ENCODE measurements around the gene PLAAT3. TPM values are rescaled to one million over a fixed set of nuclear protein-coding genes. Genes with fewer than 3 reads are reported as not detected.
"Not testable (repeated sequence)": the region's sequence is repeated elsewhere in the genome, so short reads cannot be mapped to it uniquely, and the experiment has no call there.

Gene PLAAT3
- total and polyA plus RNA-seq, 5 donors: 110 to 158 (median 136) TPM

GRCh38 chr11:63586451-63587166 is 27.6 kb downstream of the PLAAT3 start:
- no peaks in the 10 kb centered on the region for H3K9me3 ChIP-seq (ENCODE audit: control insufficient read depth, low read length)
- H3K27ac ChIP-seq (ENCODE audit: low read length): no peak overlapping the region
- DNase-seq (no peak), ATAC-seq (no peak)
- 93% methylated on average over 6 of the region's 6 CpGs for WGBS
- H3K27me3 ChIP-seq (ENCODE audit: control insufficient read depth, insufficient read depth): no peaks in the 10 kb centered on the region
- H3K4me1 ChIP-seq (ENCODE audit: control insufficient read depth, insufficient read depth, low read length): no peaks in the 10 kb centered on the region
- H3K4me3 ChIP-seq (ENCODE audit: low read length): no peak overlapping the region
- intact Hi-C loops (cut with DNase I): no loop called here

GRCh38 chr11:63583357-63583677 is 30.9 kb downstream of the PLAAT3 start:
- H3K4me3 ChIP-seq (ENCODE audit: low read length): no peak overlapping the region
- ATAC-seq (no peak), DNase-seq (no peak)
- no peaks in the 10 kb centered on the region for H3K9me3 ChIP-seq (ENCODE audit: control insufficient read depth, low read length)
- intact Hi-C loops (cut with DNase I): no loop called here
- no peak overlapping the region for H3K27ac ChIP-seq (ENCODE audit: low read length)
- H3K4me1 ChIP-seq (ENCODE audit: control insufficient read depth, insufficient read depth, low read length): no peaks in the 10 kb centered on the region
- H3K27me3 ChIP-seq (ENCODE audit: control insufficient read depth, insufficient read depth): no peaks in the 10 kb centered on the region

- DNase-seq; H3K27me3 ChIP-seq (ENCODE audit: control insufficient read depth, insufficient read depth); H3K4me1 ChIP-seq (ENCODE audit: control insufficient read depth, insufficient read depth, low read length); H3K27ac ChIP-seq (ENCODE audit: low read length); H3K4me3 ChIP-seq (ENCODE audit: low read length); ATAC-seq; intact Hi-C loops (cut with DNase I); H3K9me3 ChIP-seq (ENCODE audit: control insufficient read depth, low read length): not testable (repeated sequence)
- 87% methylated on average over 7 of the region's 7 CpGs for WGBS
Observed at GRCh38 chr11:63581224-63581623, 33.0 kb downstream of the PLAAT3 start.

GRCh38 chr11:63578882-63579281 is 35.4 kb downstream of the PLAAT3 start:
- intact Hi-C loops (cut with DNase I); ATAC-seq; H3K27me3 ChIP-seq (ENCODE audit: control insufficient read depth, insufficient read depth); H3K9me3 ChIP-seq (ENCODE audit: control insufficient read depth, low read length); DNase-seq; H3K27ac ChIP-seq (ENCODE audit: low read length); H3K4me3 ChIP-seq (ENCODE audit: low read length): not testable (repeated sequence)
- H3K4me1 ChIP-seq (ENCODE audit: control insufficient read depth, insufficient read depth, low read length): peaks cover 10% of the 10 kb centered on the region
- 95% methylated on average over 2 of the region's 3 CpGs for WGBS

GRCh38 chr11:63574856-63575602 is 39.2 kb downstream of the PLAAT3 start:
- peak overlapping the region; percentile 93 for H3K27ac ChIP-seq (ENCODE audit: low read length)
- 39% methylated on average over 10 of the region's 10 CpGs for WGBS
- intact Hi-C loops (cut with DNase I): no loop called here
- DNase-seq: peak; percentile 49 to 56 (median 55)
- no peaks in the 10 kb centered on the region for H3K9me3 ChIP-seq (ENCODE audit: control insufficient read depth, low read length)
- H3K4me1 ChIP-seq (ENCODE audit: control insufficient read depth, insufficient read depth, low read length): peaks cover 11% of the 10 kb centered on the region
- ATAC-seq: peak; percentile 89 to 92
- peak overlapping the region; percentile 33 for H3K4me3 ChIP-seq (ENCODE audit: low read length)
- no peaks in the 10 kb centered on the region for H3K27me3 ChIP-seq (ENCODE audit: control insufficient read depth, insufficient read depth)

GRCh38 chr11:63573881-63574855 is 40.1 kb downstream of the PLAAT3 start:
- peak in 2 of 3 donors; percentile 52 to 75 for DNase-seq

GRCh38 chr11:63572026-63572688 is 42.1 kb downstream of the PLAAT3 start:
- no peak for ATAC-seq
- intact Hi-C loops (cut with DNase I): no loop called here
- Histone ChIP-seq H3K4me1 (ENCODE audit: control insufficient read depth, insufficient read depth, low read length) (peaks cover 10% of the 10 kb centered on the region), H3K9me3 (ENCODE audit: control insufficient read depth, low read length) (no peaks in the 10 kb centered on the region), H3K4me3 (ENCODE audit: low read length) (no peak overlapping the region), H3K27ac (ENCODE audit: low read length) (no peak overlapping the region), H3K27me3 (ENCODE audit: control insufficient read depth, insufficient read depth) (no peaks in the 10 kb centered on the region)
- 60% methylated on average over 3 of the region's 3 CpGs for WGBS
- no peak for DNase-seq

More at GRCh38 chr11:63573881-63574855, 40.1 kb downstream of the PLAAT3 start:
- Histone ChIP-seq H3K4me3 (ENCODE audit: low read length) (peak overlapping the region; percentile 33), H3K27me3 (ENCODE audit: control insufficient read depth, insufficient read depth) (no peaks in the 10 kb centered on the region), H3K4me1 (ENCODE audit: control insufficient read depth, insufficient read depth, low read length) (peaks cover 11% of the 10 kb centered on the region), H3K9me3 (ENCODE audit: control insufficient read depth, low read length) (no peaks in the 10 kb centered on the region), H3K27ac (ENCODE audit: low read length) (peak overlapping the region; percentile 93)
- 36% methylated on average over 15 of the region's 15 CpGs for WGBS
- intact Hi-C loops (cut with DNase I): no loop called here
- ATAC-seq: peak; percentile 89 to 91

GRCh38 chr11:63569570-63569969 is 44.7 kb downstream of the PLAAT3 start:
- H3K4me1 ChIP-seq (ENCODE audit: control insufficient read depth, insufficient read depth, low read length): peaks cover 6% of the 10 kb centered on the region
- no peaks in the 10 kb centered on the region for H3K27me3 ChIP-seq (ENCODE audit: control insufficient read depth, insufficient read depth)
- WGBS: 86% methylated on average over 3 of the region's 3 CpGs
- H3K27ac ChIP-seq (ENCODE audit: low read length): no peak overlapping the region
- ATAC-seq (no peak), DNase-seq (no peak)
- no peak overlapping the region for H3K4me3 ChIP-seq (ENCODE audit: low read length)
- no peaks in the 10 kb centered on the region for H3K9me3 ChIP-seq (ENCODE audit: control insufficient read depth, low read length)
- intact Hi-C loops (cut with DNase I): no loop called here

- Histone ChIP-seq H3K4me1 (ENCODE audit: control insufficient read depth, insufficient read depth, low read length) (peaks cover 2% of the 10 kb centered on the region), H3K27ac (ENCODE audit: low read length) (peak overlapping the region; percentile 66), H3K9me3 (ENCODE audit: control insufficient read depth, low read length) (no peaks in the 10 kb centered on the region), H3K27me3 (ENCODE audit: control insufficient read depth, insufficient read depth) (no peaks in the 10 kb centered on the region), H3K4me3 (ENCODE audit: low read length) (no peak overlapping the region)
- 31% methylated on average over 5 of the region's 5 CpGs for WGBS
- ATAC-seq (peak; percentile 88 to 92), DNase-seq (no peak)
- intact Hi-C loops (cut with DNase I): no loop called here
Observed at GRCh38 chr11:63567044-63567840, 47.0 kb downstream of the PLAAT3 start.

- no peak for ATAC-seq
- no peak overlapping the region for H3K4me3 ChIP-seq (ENCODE audit: low read length)
- no peaks in the 10 kb centered on the region for H3K9me3 ChIP-seq (ENCODE audit: control insufficient read depth, low read length)
- 83% methylated on average over 4 of the region's 4 CpGs for WGBS
- intact Hi-C loops (cut with DNase I): no loop called here
- DNase-seq: no peak
- H3K27ac ChIP-seq (ENCODE audit: low read length): no peak overlapping the region
- peaks cover 4% of the 10 kb centered on the region for H3K4me1 ChIP-seq (ENCODE audit: control insufficient read depth, insufficient read depth, low read length)
- H3K27me3 ChIP-seq (ENCODE audit: control insufficient read depth, insufficient read depth): no peaks in the 10 kb centered on the region
Observed at GRCh38 chr11:63564784-63565350, 49.4 kb downstream of the PLAAT3 start.
